Middle frontal gyrus (tissue), 1 donor: ENCODE data around the gene SRGN.
"Not testable (repeated sequence)": the region's sequence is repeated elsewhere in the genome, so short reads cannot be mapped to it uniquely, and the experiment has no call there.

Experiments used
- DNase-seq: peaks from one replicate; pipeline ENCODE4 v3.0.0-alpha.2; 2015; ENCODE audit warnings: low spot score; ENCODE audit errors: extremely low spot score

The SRGN gene

GRCh38 chr10:69141304-69141703 is 53.4 kb downstream of the SRGN start:
- DNase-seq = no peak

- DNase-seq = not testable (repeated sequence)
These were observed 54.2 kb downstream of the SRGN start for GRCh38 chr10:69142074-69142473.

DNA sequence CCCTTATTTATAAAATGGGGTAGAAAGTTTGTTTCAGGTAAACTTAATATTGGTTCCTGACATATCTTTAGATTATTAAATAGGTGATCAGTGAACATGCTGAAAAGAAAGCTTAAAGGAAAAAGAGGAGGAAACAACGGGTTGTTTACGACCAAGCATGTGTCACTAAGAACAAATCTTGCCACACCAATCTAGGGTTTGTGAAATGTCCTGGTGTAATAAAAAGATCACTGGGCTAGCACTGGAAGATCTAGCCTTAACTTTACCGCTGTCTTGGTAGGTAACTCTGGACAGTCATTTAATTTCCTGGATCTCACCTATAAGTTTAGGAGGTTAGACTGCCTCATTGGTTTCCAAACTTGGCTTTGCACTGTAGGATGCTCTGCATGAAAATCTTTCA is 55.1 kb downstream of the SRGN start:
- no peak for DNase-seq

- DNase-seq = no peak
These were observed 57.4 kb downstream of the SRGN start for GRCh38 chr10:69145329-69145728.

DNA sequence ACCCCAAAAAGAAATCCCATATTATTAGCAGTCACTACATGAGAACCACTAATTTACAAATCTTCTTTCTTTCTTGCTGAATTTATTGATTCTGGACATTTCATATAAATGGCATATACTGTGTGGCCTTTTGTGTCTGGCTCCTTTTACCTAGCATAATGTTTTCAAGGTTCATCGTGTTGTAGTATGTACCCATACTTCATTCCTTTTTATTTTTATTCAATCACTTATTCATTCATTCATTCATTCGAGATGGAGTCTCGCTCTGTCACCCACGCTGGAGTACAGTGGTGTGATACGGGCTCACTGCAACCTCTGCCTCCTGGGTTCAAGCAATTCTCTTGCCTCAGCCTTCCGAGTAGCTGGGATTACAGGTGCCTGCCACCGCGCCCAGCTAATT is 58.0 kb downstream of the SRGN start:
- no peak for DNase-seq

- DNase-seq = no peak
These were observed 58.9 kb downstream of the SRGN start for GRCh38 chr10:69146759-69147158.

DNA sequence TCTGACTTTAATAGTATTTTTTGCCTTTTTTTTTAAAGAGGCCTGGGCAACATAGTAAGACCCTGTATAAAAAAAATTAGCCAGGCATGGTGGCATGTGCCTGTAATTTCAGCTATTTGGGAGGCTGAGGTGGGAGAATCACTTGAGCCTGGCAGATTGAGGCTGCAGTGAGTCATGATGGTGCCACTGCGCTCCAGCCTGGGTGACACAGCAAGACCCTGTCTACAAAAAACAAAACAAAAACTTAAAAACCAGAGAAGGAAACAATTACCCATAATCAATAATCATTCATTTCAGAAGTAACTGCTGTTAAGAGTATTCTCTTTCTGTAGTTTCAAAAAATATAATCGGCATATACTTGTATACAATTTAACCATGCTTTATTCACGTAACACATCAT is 64.1 kb downstream of the SRGN start:
- DNase-seq = no peak

DNA sequence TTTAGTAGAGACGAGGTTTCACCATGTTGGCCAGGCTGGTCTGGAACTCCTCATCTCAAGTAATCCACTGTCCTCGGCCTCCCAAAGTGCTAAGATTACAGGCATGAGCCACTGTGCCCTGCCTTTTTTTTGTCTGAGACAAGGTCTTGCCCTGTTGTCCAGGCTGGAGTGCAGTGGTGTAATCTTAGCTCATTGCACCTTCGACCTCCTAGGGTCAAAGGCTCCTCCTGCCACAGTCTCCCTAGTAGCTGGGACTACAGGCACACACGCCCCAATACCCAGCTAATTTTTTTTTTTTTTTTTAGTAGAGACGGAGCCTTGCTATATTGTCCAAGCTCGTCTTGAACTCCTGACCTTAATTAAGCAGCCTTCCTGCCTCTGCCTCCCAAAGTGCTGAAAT is 65.3 kb downstream of the SRGN start:
- DNase-seq = no peak
